Activated CD4-positive, alpha-beta T cell treated with anti-CD3 and anti-CD28 coated beads, Interleukin-2, amount 50 U/mL, for 24 hours (primary cell): ENCODE results near the gene RPL7L1.
"Not testable (repeated sequence)": the region's sequence is repeated elsewhere in the genome, so short reads cannot be mapped to it uniquely, and the experiment has no call there.

Experiments
- DNase-seq, 2 donors: peaks; one replicate each; pipeline ENCODE4 v3.0.0-alpha.2; 2020; ENCODE audit warnings: low read depth in 1 of 2, low spot score in 1 of 2

The RPL7L1 gene

GRCh38 chr6:42879372-42880239, at the start of gene RPL7L1:
Gene RPL7L1 (plus strand): TSS chr6:42879616. CDS start chr6:42879911, 295 bp downstream.
- DNase-seq, result peak; percentile 74 to 84

- no peak for DNase-seq
These were observed 48.2 kb upstream of the RPL7L1 start for GRCh38 chr6:42831237-42831636.

GRCh38 chr6:42834056-42834455, 45.4 kb upstream of the RPL7L1 start:
- DNase-seq, result no peak

GRCh38 chr6:42841844-42842584, 37.4 kb upstream of the RPL7L1 start:
- DNase-seq, result no peak

- no peak for DNase-seq
These were observed 34.1 kb upstream of the RPL7L1 start for GRCh38 chr6:42845327-42845694.

GRCh38 chr6:42846505-42846904, 32.9 kb upstream of the RPL7L1 start:
- DNase-seq, result no peak

- no peak for DNase-seq
These were observed 30.7 kb upstream of the RPL7L1 start for GRCh38 chr6:42848700-42849099.

GRCh38 chr6:42851599-42851998, 27.8 kb upstream of the RPL7L1 start:
- no peak for DNase-seq

- no peak for DNase-seq
These were observed 19.4 kb upstream of the RPL7L1 start for GRCh38 chr6:42860036-42860435.

- DNase-seq, result no peak
These were observed 18.9 kb upstream of the RPL7L1 start for GRCh38 chr6:42860481-42860880.

- no peak for DNase-seq
These were observed 14.8 kb upstream of the RPL7L1 start for GRCh38 chr6:42864602-42865001.

- DNase-seq, result no peak
These were observed 9.1 kb upstream of the RPL7L1 start for GRCh38 chr6:42870145-42870936.

GRCh38 chr6:42871711-42872110, 7.7 kb upstream of the RPL7L1 start:
- DNase-seq, result no peak

- no peak for DNase-seq
These were observed 6.1 kb upstream of the RPL7L1 start for GRCh38 chr6:42873313-42873712.

- no peak for DNase-seq
These were observed 1.7 kb upstream of the RPL7L1 start for GRCh38 chr6:42877695-42878094.

GRCh38 chr6:42880240-42880817, 913 bp downstream of the RPL7L1 start:
- not testable (repeated sequence) for DNase-seq

- DNase-seq, result not testable (repeated sequence)
These were observed 1.5 kb downstream of the RPL7L1 start for GRCh38 chr6:42880871-42881270.

GRCh38 chr6:42885702-42886101, 6.3 kb downstream of the RPL7L1 start:
- no peak for DNase-seq

GRCh38 chr6:42888201-42888600, 8.8 kb downstream of the RPL7L1 start:
- not testable (repeated sequence) for DNase-seq

GRCh38 chr6:42889815-42890214, 10.4 kb downstream of the RPL7L1 start:
- no peak for DNase-seq
